GM19397 (cell line): ENCODE measurements around the gene UBE2K.
"Not testable (repeated sequence)": the region's sequence is repeated elsewhere in the genome, so short reads cannot be mapped to it uniquely, and the experiment has no call there.

Source experiments
- ATAC-seq: cut with Tn5 transposase; IDR thresholded peaks from one replicate; pipeline ENCODE4 v1.9.1; 2021; ENCODE audit warnings: mild to moderate bottlenecking, moderate library complexity; ENCODE audit not compliant: unreplicated experiment

Gene UBE2K

DNA sequence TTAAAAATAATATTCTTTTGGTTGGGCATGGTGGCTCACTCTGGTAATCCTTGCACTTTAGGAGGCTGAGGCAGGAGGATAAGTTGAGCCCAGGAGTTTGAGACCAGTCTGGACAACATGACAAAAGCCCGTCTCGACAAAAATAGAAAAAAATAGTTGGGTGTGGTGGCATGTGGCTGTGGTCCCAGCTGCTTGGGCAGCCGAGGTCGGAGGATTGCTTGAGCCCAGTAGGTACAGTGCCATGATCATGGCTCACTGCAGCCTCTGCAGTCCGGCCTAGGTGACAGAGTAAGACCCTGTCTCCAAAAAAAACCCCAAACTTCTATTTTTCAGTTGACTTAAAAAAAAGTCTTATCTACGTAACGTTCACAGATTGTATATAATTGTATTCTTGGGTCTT, 23.9 kb downstream of the UBE2K start:
- ATAC-seq: no peak

DNA sequence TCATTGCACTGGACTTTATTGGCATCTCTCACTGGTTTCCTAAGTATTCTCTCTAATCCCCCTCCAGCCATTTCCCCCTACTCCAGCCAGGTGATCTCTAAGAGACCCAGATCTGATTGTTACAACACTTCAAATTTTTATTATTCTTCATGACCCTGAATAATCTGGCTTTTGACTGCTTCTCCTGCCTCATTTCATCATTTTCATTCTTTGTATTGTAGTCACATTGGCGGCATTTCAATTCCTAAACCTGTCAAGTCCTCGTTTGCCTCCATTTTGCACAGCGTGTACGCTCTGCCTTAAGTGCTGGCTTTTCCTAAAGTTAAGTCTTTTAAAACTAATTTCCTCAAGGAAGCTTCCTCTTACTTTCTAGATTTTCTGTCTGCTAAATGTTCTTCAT, 31.6 kb downstream of the UBE2K start:
- ATAC-seq: no peak

DNA sequence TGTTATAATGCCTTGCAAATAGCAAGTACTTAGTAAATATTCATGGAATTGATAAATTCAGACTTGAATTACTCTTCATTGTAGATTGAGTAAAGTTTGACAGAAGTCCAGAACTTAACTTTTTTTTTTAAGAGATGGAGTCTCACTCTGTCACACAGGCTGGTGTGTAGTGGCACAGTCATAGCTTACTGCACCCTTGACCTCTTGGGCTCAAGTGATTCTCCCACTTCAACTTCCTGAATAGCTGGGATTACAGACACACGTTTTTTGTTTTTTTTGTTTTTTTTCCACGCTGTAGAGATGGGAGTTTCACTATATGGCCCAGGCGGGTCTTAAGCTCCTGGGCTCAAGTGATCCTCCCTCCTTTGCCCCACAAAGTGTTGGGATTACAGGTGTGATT, 32.1 kb downstream of the UBE2K start:
- no peak for ATAC-seq

DNA sequence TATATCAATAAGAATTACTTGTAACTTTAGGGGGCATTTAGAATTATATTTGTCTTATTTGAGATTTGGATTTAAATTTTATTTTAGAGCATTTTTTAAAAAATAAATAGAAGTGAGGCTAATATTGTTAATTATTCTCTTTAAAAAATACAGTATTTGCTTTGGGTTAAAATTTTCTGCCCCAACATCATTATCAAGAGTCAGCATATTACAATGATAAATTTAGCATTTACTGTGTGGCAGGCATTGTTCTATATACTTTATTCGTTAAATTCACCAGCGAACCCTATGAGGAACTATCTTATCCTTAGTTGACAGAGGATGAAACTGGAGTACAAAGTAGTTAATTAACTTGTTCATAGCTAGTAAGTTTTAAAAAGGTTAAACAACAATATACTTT, 34.0 kb downstream of the UBE2K start:
- no peak for ATAC-seq

DNA sequence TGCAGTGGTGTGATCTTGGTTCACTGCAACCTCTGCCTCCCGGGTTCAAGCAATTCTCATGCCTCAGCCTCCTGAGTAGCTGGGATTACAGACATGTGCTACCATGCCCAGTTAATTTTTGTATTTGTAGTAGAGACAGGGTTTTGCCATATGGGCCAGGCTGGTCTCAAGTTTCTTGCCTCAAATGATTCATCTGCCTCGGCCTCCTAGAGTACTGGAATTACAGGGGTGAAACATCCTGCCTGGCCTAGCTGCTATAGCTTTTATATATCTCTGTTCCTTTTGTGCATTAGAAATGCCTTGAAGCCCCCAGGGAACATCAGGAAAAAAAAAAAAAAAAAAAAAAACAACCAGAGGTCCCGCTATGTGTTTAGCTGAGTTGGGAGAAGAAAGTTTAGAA, 34.8 kb downstream of the UBE2K start:
- ATAC-seq: no peak

DNA sequence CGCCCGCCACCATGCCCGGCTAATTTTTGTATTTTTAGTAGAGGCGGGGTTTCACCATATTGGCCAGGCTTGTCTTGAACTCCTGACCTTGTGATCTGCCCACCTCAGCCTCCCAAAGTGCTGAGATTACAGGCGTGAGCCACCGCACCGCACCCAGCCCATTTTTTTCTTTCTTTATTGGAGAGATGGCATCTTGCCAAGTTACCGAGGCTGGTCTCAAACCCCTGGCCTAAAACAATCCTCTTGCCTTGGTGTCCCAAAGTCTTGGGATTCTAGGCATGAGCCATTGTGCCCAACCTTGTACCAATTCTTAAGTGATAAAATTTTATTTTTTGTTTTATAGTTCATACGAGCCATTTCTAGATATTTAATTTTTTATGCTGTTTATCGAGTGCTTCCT, 41.7 kb downstream of the UBE2K start:
- not testable (repeated sequence) for ATAC-seq

DNA sequence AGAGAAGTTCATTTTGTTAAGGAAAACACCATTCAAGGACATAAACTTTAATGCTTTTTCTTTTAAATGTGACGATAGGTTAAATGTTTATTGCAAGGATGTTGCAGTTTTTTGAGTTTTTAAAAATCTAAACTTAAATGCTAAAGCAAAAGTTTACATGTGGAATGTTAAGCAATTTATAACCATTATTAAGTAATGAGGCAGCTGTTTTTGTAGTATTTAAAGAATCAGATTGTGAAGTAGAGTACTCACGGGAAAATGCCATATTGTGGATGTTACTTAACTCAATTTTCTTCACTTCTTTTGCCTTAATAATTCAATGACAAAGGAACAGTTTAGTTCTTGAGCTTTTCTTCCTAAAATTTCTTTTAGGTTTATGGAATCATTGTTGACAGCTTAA, 43.5 kb downstream of the UBE2K start:
- no peak for ATAC-seq

DNA sequence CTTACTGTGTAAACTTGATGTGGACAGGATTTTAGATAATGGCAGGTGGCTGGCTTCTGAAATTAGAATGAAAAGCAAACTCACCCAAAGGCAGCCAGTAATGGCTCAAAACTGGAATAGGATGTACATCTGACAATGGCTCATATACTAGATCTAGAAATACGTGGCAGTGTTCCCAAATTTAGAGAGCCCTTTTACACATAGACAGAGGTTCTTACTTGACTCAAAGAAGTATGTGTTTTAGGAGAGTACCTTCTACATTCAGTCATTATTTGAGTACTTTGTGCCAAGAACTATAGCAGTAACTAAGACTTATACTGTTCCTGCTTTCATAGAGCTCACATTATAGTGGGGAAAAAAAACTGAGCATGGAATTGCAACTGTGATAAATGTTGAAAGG, 48.0 kb downstream of the UBE2K start:
- ATAC-seq: no peak

DNA sequence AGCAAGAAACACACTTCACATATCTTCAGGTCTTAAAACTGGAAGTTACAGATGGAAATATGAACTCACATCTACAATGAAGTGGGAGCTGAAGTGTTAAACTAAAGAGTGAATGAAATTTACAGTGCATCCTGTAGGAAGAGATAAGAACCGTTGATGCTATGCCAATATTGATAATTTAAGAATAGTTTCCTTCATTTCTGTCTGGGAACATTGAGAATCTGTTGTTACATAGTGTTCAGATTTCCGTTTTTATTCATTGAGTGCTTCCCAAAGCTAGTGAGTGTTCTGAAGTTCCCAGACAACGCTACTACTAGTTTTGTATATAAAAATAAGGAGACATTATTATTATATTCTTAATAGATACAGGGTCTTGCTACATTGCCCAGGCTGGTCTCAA, 52.3 kb downstream of the UBE2K start:
- ATAC-seq: no peak

DNA sequence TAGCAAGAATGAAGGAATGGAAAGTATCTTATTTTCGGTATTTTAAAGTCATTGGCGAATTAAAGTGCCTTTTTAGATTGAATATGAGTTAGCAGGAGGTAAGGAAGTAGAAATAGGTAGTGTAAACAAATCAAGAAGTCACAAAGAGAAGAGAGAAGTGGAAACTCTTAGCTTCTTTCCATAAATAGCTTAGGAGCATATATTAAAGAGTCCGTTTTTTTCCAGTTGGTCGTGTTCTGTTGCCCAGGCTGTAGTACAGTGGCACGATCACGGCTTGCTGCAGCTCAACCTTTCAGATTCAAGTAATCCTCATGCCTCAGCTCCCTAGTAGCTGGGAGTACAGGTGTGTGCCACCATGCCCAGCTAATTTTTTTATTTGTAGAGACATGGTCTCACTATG, 56.4 kb downstream of the UBE2K start:
- ATAC-seq: no peak

DNA sequence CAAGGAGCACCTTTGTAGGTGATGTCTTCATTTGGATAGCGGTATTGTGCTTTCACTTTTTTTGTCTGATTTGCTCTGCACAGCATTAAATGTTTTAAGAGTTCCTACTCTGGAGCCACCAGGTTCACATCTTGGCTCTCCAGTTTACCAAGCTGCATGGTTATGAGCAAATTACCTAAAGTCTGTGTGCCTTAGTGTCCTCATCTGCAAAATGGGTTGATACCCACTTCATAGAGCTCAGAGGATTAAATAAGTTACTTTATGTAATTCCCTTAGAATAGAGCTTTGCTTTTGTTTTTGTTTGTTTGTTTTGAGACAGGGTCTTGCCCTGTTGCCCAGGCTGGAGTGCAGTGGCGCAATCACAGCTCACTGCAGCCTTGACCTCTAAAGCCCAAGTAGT, 58.2 kb downstream of the UBE2K start:
- no peak for ATAC-seq

DNA sequence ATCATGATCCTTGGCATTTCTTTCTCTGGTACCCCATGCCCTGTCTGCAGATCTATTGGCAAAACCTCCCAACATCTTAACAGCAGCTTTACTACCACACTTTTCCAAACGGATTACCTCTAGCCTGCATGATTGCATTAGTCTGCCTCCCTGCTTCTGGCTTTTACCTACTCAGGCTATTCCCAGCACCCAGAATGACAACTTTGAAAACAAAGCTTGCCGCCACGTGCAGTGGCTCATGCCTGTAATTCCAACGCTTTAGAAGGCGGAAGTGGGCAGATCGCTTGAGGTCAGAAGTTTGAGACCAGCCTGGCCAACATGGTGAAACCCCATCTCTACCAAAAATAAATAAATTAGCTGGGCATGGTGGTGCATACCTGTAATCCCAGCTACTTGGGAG, 60.2 kb downstream of the UBE2K start:
- no peak for ATAC-seq

DNA sequence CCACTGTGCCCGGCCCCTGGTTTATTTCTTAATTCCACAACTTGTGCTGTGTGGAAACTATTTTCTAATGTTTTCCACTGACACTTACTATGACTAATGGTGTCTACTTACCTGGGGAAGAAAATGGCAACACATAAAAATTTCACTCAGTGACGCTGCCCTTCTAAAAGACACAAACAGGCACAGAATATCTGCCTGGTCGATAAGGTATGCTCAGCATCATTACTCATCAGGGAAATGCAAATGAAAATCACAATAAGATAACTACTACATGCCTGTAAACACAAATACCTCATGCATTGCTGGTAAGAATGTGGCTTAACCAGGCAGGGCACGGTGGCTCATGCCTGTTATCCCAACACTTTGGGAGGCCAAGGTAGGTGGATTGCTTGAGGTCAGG, 61.6 kb downstream of the UBE2K start:
- no peak for ATAC-seq

DNA sequence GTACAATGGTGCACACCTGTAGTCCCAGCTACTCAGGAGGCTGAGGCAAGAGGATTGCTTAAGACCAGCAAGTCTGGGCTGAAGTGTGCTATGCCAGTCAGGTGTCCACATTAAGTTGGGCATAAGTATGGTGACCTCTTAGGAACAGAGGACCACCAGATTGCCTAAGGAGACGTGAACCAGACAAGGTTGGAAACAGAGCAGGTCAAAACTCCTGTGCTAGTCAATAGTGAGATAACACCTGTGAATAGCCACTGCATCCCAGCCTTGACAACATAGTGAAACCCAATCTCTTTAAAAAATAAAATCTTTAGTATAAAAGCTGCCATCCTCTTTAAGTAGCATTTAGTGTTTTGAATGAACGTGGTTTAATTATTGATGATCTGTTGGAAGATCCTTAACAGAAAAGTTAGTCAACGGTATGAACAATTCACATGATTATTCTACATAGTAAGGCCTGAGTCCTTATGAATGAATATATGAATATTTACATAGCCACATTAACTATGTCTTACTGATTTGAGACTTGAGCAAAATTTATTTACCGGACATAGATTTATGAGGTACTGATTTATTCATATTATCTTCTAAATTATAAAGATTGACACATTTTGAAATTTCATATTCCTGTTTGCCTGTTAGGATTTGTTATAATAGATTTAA, 63.2 kb downstream of the UBE2K start:
- no peak for ATAC-seq

DNA sequence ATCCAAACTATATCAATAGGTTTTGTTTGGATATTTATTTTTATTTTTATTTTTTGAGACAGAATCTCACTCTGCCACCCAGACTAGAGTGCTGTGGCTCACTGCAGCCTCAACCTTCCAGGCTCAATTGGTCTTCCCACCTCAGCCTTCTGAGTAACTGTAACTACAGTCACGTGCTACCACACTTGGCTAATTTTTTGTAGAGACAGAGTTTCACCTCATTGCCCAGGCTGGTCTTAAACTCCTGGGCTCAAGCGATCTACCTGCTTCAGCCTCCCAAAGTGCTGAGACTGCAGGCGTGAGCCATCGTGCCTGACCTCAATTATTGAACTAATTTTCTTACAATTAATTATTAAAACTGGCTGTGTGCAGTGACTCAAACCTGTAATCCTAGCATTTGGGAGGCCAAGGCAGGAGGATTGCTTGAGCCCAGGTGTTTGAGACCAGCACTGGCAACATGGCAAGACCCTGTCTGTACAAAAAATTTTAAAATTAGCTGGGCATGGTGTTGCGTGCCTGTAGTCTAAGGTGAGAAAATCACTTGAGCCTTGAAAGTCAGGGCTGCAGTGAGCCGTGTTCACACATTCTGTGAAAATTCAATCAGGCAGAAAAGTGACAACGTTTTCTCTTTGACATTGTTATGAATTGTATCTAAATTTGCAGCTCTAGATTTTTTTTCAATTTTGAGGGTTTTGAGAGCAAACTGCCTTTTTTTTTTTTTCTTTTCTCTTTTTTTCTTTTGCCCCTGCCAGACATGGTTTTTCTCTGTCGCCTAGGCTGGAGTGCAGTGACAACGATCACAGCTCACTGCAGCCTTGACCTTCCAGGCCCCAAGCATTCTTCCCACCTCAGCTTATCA, 66.0 kb downstream of the UBE2K start:
- peak; percentile 75 for ATAC-seq

DNA sequence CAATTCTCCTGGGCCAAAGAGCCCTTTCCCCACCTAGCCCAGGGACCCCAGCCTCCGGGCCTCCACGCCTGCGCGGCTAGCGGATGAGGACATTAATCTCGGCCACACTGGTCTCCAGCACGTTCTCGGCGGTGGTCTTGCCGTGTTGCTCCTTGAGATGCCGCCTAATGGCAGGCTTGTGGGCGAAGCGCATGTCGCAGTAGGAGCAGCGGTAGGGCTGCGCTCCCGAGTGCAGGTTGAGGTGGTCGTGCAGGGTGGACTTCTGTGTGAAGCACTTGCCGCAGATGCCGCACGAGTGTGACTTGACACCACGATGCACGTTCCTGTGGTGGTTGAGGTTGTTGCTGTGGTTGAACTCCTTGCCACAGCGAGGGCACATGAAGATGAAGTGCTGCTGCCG, 72.1 kb downstream of the UBE2K start:
- no peak for ATAC-seq

DNA sequence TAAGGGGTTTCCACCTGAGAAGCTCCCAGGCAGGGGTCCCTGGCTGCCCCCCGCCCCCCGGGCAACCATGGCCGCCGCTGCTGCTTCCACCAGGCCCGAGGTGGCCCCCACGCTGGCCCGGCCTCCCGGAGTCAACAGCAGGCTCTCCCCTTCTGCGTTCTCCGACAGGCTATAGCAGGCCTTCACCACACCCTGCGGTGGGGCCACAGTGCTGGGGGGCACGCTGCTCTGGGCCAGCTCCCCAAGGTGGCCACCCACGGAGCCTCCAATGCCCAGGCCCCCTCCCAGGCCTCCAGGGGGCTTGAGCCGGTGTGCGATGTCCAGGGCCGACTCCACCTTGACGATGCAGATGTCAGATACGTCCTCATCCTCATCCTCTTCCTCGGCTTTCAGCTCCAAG, 72.5 kb downstream of the UBE2K start:
- ATAC-seq: no peak

DNA sequence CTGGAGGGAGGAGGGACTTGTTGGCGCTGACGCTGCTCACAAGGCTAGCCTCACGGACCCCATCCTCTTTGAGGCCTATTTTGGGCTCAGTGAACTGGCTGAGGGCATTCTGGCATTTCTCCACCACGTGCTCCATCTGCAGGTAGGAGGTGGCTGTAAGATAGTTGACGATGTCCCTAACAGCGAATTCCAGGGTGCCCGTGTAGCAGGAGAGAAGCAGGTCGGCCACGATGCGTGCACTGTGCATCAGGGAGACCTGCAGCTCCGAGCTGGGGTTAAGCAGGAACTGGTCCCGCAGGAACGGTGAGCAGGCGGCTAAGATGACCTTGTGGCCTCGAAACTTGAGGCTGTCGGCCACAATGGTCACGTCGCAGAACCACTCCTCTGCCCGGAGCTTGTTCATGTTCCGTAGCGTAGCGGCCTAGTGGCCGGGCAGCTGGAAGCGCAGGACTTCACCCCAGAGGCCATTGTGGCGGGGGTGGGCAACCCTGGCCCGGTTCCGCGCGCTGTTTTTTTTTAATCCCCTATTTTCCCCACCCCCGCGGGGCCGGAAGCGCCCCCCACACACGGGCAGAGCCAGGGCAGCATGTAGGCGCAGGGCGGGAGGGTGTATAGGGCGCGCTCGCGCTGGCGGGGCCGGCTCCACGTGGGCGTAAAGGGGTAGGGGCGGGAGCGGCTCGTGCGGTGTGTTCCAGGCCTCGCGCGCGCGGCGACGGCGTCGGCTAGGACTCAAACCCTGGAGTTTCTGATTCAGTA, 73.2 kb downstream of the UBE2K start:
- ATAC-seq: no peak

DNA sequence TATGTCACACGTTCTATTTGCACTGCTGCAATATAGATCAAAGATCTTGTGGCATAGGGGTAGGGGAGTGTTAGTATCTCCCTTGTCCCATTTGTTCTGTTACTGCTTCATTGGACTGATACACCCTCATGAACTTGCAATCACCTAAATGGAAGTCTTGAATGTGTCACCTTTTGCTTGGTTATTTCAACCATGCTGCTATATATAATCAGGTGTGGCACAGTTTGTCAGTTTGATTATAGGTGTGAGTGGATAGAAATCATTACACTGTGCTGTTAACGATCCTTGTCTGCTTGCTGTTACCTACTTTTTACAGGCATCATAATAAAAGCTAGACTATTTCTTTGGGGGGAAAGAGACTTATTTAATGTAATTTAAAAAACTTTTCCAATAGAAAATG, 84.1 kb downstream of the UBE2K start:
- ATAC-seq: not testable (repeated sequence)

DNA sequence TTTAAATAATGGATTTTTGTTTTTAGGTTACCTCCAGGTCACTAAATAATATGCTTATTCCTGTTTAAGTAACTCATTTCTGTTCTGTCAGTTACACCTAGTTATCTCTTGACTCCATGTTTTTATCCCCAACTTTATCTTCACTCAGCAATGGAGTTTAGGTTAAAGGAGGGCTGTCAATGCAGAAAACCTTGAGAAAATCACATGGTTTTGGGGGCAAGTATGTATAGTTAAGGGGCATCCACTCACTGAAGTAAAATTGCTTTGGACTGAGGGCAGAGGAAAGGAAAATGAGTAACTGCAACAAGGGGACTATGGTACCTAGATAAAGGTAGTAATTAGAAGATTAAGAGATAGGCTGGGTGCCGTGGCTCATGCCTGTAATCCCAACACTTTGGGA, 87.1 kb downstream of the UBE2K start:
- ATAC-seq: no peak

DNA sequence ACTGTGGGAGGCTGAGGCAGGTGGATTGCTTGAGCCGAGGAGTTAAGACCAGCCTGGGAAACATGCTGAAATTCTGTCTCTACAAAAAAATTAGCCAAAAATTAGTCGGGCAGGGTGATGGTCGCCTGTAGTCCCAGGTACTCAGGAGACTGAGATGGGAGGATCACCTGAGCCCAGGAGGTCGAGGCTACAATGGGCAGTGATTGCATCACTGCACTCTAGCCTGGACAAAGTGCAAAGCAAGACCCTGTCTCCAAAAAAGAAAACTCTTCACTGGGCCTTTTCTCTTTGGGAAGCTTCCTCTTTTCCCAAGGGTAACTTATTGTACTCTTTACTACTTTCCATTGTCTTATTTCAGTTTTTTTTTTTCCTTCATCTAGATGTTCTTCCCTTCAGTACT, 88.9 kb downstream of the UBE2K start:
- ATAC-seq: no peak

DNA sequence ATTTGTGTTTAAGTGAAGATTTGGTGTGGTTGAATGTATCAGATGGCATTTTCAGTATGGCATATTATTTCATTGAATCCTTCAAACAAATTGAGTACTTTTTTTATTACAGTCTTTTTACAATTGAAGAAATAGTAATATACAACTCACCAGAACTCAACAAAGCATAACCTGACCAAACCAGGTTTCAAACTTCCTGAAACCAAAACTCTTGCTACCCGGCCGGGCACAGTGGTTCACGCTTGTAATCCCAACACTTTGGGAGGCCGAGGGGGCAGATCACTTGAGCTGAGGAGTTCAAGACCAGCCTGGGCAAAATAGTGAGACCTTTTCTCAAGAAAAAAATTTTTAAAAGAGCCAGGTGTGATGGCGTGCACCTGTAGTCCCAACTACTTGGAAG, 94.2 kb downstream of the UBE2K start:
- ATAC-seq: no peak
